Measurements from ENCODE around the gene ACTRT2.

The ACTRT2 gene

GRCh38 chr1:3067301-3067670, 46.0 kb downstream of the ACTRT2 start:
- DNase-seq (ENCODE audit: low read depth in 2 of 3, low spot score in 1 of 3): no peak

GRCh38 chr1:3067671-3068563, 46.6 kb downstream of the ACTRT2 start:
- DNase-seq (ENCODE audit: low read depth in 2 of 3, low spot score in 1 of 3): no peak

DNA sequence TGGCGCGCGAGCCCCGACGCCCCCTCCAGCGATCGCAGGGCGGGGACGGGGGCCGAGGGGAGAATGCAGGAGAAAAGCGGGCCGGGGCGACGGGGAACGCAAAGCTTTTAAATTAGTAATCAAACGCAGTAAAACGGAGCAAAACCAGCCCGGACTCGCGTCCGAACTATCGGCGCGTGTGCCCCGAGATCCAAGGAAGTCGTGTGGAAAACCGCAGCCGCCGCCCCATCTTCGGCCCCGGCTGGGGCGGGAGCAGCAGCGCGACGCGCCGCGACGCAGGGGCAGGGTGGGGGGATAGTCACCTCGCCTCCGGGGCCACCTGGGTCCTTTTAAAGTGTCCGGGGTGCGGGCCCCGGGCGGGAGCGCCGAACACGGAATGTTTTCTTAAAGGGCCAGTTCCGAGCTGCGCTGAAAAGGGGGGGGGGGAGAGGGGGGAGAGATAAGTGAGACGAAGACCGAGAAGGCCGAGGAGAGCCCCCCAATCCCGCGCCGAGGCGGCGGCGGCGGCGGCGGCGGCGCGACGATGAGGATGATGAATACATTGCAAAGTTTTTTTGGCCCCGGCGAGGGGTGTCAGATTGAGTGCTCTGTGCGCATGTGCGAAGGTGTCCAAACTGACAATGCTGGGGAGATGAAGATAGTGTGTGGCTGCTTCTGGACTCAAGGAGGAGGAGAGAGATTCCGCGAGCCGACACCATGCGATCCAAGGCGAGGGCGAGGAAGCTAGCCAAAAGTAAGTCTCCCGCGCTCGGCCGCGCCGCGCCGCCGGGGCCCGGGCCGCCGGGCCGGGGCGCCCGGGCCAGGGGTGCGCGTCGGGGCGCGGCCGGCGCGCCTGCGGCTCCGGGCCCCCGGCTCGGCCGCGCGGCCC, 47.5 kb downstream of the ACTRT2 start, which contains the start of gene PRDM16:
Gene PRDM16 (plus strand): TSS at position 640 of the 868 bp plus-strand sequence. CDS start 57 bp downstream, at position 697.
- no peak for DNase-seq (ENCODE audit: low read depth in 2 of 3, low spot score in 1 of 3)

- no peak for DNase-seq (ENCODE audit: low read depth in 2 of 3, low spot score in 1 of 3)
Observed at GRCh38 chr1:3069491-3070308, 48.4 kb downstream of the ACTRT2 start.

DNA sequence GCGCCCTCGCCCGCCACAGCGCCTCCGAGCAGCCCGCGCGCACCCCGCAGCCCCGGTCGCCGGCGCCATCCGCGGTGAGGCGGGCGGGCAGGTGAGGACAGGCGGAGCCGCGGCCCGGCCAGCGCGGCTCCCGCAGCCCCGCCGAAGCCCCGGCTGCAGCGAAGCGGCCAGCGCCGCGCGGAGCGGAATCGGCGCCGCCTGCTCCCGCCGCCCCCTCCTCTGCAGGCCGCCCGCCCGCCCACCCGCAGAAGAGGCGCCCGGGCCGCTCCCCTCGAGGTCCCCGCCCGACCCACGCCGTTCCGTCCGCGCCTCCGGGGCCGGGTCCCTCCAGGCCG, 49.0 kb downstream of the ACTRT2 start:
- DNase-seq (ENCODE audit: low read depth in 2 of 3, low spot score in 1 of 3): no peak

DNA sequence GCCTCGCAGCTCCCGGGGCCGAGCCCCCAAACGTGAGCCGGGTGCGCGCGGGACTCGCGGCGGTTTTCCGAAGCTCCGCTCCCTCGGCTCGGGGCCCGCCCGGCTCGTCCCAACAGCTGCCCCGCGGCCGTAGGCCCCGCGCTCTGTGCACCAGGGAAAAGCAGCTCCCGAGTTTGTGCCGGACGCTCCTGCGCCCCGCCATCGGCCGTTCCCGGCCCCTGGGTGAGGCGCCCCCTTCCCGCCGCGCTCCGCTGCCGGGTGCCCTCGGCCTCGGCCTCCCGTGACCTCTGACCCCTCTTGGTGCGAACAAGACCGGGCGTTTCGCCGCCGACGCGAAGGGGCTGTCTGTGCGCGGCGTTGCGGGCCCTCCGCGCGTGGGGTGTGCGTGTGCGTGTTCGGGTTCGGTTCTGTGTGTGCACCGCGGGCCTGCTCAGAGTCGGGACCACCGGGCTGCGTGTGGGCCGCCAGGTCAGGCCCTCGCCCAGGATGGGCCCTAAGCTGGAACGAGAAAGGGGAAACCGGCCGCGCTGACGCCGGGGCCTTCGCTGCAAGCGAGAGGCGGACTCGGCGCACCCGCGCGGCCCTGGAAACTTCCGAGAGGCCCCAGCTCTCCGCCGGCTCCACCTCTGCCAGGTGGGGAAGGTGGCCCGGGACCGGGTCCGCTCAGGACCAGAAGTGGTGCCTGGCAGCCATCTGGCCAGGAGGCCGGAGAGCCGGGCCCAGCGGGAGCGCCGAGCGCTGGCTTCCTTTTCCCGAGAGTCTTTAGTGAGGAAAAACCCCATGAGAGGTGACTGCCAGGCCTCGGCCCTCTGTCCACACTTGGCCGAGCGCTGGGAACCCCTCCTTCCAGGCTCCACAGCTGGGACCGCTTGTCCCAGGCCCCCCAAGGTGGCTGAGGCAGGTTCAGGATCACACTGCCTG, 49.6 kb downstream of the ACTRT2 start:
- no peak for DNase-seq (ENCODE audit: low read depth in 2 of 3, low spot score in 1 of 3)

- DNase-seq (ENCODE audit: low read depth in 2 of 3, low spot score in 1 of 3): no peak
Observed at GRCh38 chr1:3071565-3072390, 50.5 kb downstream of the ACTRT2 start.
